GM21825 (cell line): Measurements from ENCODE around the gene ROBO4.

ENCODE experiments used
- ATAC-seq: cut with Tn5 transposase; IDR thresholded peaks from one replicate; pipeline ENCODE4 v1.9.1; 2021; ENCODE audit warnings: mild to moderate bottlenecking, moderate library complexity; ENCODE audit not compliant: unreplicated experiment

Gene ROBO4

GRCh38 chr11:124919898-124920297 is 22.2 kb upstream of the ROBO4 start:
- ATAC-seq, result no peak

DNA sequence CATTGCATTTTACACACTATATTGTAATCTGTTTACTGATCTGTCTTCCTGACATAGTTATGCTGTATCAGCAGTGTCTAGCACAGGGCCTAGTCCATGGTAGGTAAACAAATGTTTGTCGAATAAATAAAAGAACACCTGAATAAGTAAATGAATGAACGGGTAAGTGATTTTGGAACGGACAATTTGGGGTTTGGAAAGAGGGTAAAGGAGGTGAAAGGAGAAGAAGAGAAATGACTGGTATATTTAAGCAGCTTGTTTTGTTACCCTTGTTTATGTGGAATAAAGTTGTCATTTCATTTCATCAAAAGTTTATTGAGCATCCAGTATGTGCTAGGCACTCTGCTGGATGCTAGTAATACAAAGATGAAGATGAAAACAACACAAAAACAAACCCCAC is 21.3 kb upstream of the ROBO4 start, which contains the start of gene HEPN1:
Gene HEPN1, plus strand, starts transcription at position 301 of the 400 bp plus-strand sequence.
- ATAC-seq, result no peak

GRCh38 chr11:124917115-124917637 is 19.5 kb upstream of the ROBO4 start:
- no peak for ATAC-seq

DNA sequence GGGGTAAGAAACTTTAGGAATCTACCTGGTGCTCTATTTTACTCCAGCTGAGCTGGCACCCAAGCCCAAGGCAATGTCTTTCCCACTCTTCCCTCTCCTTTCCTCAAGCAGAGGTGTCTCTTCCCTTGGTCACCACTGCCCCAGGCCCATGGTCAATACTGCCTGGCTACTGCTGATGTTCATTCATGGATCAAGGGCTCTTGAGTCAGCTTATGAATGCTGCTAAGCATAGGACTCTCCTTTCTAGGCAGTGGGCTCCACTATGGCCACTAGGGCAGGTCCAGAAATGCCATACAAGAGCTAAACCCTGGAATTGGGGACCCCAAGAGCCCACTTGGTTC is 18.7 kb upstream of the ROBO4 start:
- ATAC-seq, result no peak

GRCh38 chr11:124915541-124916369 is 18.1 kb upstream of the ROBO4 start:
- ATAC-seq, result no peak

GRCh38 chr11:124902616-124903015 is 5.0 kb upstream of the ROBO4 start:
- ATAC-seq, result no peak

GRCh38 chr11:124900464-124900863 is 2.8 kb upstream of the ROBO4 start:
- ATAC-seq, result no peak

DNA sequence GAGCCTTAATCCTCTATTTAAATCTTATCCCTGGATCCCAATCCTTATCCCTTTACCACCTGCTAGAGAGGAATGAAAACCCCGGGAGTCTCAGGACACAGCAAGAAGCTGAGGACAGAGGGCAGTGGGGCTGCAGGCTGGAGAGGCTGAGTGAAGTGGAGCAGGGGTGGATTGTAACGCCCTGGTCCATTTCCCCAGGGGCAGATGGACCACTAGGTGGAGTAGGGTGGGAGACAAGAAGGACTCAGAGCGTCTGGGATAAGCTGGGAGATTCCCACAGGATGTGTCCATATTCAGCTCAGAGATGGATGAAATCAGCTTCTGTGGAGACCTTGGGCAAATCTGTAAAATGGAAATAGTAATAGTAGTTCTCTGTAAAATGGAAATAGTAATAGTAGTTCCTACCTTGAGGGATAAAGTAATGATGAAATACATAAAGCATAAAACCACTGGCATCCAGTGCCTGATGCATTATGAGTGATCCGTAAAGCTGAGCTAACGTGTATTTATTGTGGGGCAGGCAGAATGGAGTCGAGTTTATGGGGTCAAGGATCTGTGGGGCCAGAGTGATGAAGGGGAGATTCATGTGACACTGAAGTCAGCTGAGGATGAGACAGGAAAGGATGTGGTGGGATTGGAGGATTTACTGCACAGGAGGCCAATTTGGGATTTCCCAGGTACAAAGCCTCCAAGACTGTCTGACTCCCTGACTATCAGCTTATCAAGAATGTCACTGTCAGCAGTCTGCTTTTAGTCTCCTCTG is 1.9 kb upstream of the ROBO4 start:
- no peak for ATAC-seq

DNA sequence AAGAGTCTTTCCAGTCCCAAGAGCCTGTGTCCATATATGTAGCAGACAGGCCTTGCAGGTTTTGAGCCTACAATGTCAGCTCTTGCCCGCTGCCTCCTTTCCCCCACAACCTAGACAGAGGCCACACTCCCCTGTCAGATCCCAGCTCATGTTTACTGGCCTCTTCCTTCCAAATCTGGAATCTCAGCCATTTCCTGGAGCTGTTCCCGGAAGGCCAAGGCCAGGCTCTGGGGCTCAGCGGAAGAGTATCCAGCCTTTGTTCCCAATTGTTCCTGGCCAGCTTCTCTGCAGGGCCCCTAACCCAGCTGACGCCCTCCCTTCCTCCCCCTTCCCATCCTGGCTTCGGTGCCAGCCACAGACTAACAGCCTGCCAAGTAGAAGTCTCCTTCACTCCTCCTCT is 1.0 kb upstream of the ROBO4 start:
- no peak for ATAC-seq

DNA sequence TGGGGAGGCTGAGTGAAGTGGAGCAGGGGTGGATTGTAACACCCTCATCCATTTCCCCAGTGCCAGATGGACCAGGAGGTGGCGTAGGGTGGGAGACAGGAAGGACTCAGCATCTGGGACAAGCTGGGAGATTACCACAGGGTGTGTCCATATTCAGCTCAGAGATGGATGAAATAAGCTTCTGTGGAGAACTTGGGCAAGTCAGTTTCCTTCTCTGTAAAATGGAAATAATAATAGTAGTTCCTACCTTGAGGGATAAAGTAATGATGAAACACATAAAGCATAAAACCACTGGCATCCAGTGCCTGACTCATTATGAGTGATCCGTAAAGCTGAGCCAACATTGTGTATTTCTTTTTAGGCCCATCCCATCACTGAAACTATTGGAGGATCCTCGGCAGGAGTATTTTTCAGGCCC is 607 bp upstream of the ROBO4 start:
- ATAC-seq, result no peak

DNA sequence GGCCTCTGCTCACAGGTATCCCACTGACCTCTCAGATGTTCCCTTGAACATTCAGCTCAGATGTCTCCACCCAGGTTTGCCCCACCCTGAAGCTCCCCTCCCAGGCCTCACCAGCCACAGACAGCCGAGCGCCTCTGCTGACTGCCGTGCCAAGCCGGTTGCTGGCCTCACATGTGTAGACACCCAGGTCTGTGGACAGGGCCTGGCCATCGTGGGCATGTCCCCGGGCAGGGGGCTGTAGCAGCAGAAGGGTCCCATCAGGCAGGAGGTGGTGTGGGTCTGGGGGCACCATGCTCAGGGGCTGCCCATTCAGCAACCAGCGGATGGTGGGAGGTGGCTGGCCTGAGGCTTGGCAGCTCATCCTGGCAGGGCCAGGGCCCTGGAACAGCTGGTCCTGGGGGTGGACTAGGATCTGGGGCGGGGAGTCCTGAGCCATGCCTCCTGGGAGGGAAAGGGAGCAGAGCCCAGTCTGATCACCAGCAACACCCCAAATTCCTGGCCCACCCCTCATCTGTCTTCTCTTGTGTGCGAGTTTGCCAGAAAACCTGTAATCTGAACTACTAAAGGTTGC is 759 bp downstream of the ROBO4 start:
- no peak for ATAC-seq

GRCh38 chr11:124896071-124896750 is 1.5 kb downstream of the ROBO4 start:
- no peak for ATAC-seq

DNA sequence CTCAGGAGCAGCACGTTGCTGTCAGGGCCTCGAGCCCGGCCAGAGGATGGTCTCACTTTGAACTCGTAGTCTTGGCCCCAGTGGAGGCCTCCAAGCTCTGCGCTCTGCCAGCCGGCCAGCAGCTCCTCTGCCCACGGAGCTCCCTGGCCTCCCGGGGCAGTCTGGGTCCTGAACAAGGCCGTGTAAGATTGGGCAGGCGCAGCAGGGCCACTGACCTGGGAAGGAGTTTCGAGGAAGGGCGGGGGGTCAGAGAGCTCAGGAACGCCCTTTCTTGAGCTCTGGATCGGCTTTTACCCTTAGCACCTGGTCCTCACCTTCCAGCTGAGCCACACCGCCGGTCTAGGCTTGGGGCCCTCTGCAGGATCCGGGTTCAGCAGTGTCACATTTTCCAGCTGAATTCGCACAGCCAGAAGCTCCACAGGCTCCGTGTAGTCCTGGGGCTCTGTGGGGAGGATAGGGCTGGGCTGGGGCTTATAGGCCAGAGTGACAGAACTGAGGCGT is 2.1 kb downstream of the ROBO4 start:
- ATAC-seq, result no peak

GRCh38 chr11:124894606-124895430 is 2.8 kb downstream of the ROBO4 start:
- ATAC-seq, result no peak

- no peak for ATAC-seq
These were observed 3.8 kb downstream of the ROBO4 start for GRCh38 chr11:124893781-124894401.

GRCh38 chr11:124892750-124893454 is 4.8 kb downstream of the ROBO4 start:
- no peak for ATAC-seq

GRCh38 chr11:124892146-124892545 is 5.5 kb downstream of the ROBO4 start:
- no peak for ATAC-seq

DNA sequence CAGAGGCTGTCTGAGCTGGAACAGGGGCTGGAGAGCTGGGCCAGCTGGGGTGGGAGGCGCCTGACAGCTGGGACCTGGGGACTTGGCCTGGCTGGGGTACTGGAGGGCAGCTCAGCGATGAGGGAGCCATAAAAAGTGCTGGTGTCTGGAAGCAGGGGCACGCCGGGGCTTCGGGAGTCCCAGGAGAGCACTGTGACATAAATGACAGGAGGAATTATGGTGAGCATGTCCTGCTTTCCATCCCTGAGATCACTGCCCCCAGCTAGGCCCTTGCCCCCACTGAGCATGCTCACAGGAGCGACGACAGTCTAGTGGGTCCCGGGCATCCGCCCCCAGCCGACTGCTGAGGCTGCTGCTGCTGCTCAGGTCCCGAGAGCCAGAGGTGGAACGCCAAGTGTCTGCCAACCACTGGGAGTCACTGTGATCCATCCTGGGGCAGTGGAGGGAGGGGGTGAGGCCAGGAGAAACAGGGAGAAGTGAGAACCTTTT is 6.2 kb downstream of the ROBO4 start:
- ATAC-seq, result no peak
